SH-SY5Y (cell line): Measurements from ENCODE around the gene PLSCR1.

Experiments used
- GATA2 ChIP-seq: IDR thresholded peaks from 2 replicates; pipeline ENCODE4 v1.6.1; 2011; ENCODE audit warnings: mild to moderate bottlenecking, low read depth, low read length
- GATA3 ChIP-seq: IDR thresholded peaks from 2 replicates; pipeline ENCODE4 v1.6.1; 2011; ENCODE audit warnings: low read depth, mild to moderate bottlenecking, low read length, moderate library complexity

DNA sequence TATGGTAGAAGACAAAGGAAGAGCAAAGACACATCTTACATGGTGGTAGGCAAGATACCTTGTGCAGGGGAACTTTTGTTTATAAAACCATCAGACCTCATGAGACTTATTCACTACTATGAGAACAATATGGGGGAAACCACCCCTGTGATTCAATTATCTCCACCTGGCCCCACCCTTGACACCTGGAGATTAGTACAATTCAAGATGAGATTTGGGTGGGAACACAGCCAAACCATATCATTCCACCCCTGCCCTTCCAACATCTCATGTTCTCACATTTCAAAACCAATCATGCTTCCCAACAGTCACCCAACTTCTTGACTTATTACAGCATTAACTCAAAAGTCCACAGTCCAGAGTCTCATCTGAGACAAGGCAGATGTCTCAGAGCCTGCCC lies 21.7 kb upstream of the PLSCR1 start:
- no peak for TF ChIP-seq GATA2
- TF ChIP-seq GATA3: no peak
